Fibroblast of skin of scalp (primary cell): ENCODE data around the gene NR0B2.
"Not testable (repeated sequence)": the region's sequence is repeated elsewhere in the genome, so short reads cannot be mapped to it uniquely, and the experiment has no call there.

Source experiments
- DNase-seq: peaks from one replicate; pipeline ENCODE4 v3.0.0-alpha.2; 2013

The NR0B2 gene

DNA sequence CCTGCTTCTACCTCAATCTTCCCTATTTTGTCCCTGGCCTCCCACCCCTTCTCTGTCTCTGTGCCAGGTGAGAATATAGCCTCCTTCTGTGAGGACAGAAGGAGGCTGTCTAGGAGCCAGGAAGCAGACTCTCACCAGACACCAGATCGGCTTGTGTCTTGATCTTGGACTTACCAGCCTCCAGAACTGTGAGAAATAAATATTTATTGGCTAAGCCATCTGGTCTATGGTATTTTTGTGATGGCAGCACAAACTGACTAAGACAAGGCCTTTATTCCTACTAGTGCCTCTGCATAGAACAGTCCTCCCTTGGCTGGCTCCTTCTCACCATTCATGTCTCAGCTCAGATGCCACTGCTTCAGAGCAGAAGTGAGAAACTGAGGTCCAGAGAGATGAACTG, 25.5 kb downstream of the NR0B2 start:
- DNase-seq = no peak

DNA sequence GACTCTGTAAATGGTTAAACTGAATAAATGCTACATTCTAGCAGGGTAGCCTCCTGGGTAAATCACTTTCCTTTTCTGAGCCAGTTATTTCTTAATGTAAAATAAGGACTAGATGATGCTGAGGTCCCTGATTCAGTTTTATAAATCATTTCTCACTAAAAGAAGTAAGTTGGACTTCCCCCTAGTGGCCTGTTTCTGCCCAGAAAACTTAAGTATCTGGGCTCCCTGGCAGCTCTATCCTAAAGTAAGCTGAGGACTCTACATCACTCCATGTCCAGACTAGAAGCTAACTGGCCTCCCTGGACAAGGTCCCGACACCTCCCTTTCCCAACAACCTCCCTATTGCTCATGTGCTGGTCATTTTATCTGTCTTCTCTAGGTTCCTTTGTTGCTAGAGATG, 26.6 kb downstream of the NR0B2 start:
- peak; percentile 26 for DNase-seq

DNA sequence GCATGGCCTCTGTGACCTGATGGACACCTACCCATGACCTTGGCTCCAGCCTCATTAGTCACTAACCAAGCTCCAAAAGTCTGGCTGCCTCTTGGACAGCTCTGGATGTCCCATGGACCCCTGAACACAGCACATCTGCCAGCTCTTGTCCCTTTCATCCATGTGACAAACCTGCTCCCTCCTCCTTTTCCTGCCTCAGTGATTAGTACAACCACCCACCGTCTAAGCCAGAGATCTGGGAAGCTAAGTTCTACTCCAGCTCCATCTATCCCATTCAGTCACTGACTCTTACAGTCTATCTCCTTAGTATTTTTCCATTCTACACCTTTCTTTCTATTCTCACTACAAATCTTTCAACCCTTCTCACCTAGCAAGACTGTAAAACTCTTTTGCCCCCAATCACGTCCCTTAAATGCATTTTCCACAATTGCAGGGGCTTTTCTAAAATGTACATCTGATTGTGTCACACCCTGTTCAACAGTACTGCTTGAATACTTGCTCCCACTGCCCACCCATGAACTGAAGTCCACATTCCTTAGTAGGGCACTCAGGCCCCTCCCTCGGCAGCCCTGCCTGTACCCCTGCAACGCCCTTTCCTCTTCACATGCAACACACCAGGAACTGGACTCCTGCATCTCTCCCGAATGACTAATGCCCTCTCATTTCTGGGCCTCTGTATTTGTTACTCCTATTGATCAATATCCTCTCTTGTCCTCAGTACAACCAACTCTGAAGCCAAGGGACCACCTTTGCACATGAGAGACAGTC, 30.9 kb downstream of the NR0B2 start:
- no peak for DNase-seq

DNA sequence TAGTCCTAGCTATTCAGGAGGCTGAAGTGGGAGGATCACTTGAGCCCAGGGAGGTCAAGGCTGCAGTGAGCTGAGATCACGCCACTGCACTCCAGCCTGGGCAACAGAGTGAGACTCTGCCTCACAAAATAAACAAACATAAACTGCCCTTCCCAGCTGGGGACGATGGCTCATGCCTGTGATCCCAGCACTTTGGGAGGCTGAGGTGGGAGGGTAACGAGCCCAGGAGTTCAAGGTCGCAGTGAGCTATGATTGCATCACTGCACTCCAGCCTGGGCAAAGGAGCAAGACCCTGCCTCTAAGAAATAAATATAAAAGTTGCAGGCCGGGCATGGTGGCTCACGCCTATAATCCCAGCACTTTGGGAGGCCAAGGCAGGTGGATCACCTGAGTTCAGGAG, 32.2 kb downstream of the NR0B2 start:
- DNase-seq = not testable (repeated sequence)

DNA sequence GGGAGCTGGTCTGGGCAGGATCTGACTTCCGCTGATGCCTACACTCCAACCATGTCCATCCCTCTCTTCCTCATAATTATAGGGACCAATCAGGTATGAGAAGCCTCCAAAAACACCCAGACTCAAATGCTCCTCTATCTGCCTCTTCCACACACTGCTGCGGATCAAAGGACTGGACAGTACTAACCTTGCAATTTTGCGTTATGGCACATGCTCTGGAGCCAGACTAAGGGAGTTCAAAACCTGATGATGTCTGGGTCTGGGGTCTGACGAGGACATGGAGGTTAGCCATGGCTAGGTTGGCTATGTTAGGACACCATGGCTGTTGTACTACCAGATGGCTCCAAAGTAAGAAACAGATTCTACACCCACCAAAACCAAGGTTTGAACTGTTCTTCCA, 34.0 kb downstream of the NR0B2 start:
- DNase-seq = no peak

DNA sequence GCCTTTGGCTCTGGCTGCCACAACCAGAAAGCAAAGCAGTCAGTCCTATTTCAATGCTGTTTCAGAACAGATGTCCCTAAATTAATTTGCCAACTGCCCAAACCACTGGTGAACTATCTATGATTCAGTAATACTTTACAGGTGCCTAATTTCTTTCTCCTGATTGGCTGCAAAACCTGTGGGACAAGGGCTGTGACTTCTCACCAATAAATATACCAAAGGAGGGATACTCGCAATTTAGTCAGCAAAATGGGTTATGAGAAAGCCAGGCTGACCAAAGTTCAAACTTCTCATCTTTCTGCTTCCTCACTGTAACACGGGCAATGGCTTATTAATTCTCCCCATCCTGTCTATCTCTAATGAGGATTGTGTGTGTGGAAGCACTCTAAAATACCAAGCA, 36.4 kb downstream of the NR0B2 start:
- no peak for DNase-seq

DNA sequence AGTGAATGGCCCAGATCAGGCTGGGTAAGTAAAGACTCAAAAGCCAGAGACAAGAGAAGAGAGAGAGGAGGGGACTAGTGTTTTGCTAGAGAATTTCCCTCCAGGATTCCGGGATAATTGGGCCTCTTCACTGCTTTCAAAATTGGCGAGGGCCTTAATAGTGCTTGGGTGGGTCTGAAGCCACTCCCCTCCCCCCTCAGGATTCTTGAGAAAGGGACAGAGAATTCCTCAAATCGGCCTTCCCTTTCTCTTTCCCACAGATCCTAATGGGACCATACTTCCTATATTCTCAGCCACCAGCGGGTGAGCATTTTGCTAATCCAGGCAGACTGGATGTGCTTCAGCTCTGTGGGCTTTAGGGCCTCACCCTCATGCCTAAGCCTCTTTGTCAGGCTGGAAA, 38.9 kb downstream of the NR0B2 start:
- no peak for DNase-seq

DNA sequence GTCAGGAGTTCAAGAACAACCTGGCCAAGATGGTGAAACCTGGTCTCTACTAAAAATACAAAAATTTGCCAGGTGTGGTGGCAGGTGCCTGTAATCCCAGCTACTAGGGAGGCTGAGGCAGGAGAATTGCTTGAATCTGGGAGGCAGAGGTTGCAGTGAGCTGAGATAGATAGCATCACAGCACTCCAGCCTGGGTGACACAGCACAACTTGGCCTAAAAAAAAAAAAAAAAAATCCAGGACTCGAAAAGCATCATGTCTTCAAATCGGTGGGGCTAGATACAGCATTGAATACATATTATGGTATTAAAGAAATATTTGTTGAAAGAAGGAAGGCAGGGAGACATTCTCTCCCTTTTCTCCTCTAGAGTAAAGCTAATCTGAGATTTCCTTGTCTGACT, 40.7 kb downstream of the NR0B2 start:
- not testable (repeated sequence) for DNase-seq

DNA sequence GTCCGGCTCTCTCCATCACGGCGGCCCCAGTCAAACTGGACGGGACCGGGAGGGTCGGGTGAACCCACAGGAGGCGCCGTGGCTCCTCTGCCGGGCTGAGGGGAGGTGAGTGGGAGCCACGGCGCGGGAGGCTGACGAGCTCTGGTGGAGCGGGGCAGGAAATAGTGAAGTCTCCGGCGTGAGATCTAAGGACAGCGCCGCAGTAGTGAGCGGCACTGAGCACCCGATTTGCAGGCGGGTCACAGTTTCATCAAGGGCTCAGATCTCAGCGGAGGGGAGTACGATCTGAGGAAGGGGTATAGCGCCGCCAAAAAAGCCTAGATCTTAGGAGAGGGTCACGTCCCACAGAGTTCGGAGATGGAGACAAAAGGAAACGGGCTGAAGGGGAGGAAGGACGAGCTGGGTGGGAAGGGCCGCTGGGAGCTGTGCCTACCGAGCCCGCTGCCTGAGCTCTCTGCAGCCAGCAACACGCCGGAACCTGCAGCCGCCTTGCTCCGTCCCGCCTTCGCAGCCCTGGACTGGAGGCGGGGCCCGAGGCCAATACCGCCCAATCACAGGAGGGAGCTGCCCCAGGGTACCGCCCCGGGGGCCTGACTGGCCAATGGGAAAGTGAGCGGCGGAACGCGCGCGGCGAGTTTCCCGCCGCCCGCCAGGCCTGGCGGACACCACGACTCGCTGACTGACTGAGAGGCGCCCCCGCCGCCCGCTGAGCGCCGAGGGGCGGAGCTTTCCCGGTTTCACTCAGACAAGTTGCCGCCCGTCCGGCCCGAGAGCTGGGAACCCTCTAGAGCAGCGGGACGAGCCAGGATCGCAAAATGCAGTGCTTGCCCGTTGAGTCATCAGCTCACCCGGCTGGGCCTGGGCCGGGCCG, 48.9 kb downstream of the NR0B2 start:
- peak; percentile 99 for DNase-seq

DNA sequence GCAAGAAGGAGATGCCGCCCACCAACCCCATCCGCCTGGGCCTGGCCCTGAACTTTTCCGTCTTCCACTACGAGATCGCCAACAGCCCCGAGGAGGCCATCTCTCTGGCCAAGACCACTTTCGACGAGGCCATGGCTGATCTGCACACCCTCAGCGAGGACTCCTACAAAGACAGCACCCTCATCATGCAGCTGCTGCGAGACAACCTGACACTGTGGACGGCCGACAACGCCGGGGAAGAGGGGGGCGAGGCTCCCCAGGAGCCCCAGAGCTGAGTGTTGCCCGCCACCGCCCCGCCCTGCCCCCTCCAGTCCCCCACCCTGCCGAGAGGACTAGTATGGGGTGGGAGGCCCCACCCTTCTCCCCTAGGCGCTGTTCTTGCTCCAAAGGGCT, 50.1 kb downstream of the NR0B2 start:
- DNase-seq = no peak

DNA sequence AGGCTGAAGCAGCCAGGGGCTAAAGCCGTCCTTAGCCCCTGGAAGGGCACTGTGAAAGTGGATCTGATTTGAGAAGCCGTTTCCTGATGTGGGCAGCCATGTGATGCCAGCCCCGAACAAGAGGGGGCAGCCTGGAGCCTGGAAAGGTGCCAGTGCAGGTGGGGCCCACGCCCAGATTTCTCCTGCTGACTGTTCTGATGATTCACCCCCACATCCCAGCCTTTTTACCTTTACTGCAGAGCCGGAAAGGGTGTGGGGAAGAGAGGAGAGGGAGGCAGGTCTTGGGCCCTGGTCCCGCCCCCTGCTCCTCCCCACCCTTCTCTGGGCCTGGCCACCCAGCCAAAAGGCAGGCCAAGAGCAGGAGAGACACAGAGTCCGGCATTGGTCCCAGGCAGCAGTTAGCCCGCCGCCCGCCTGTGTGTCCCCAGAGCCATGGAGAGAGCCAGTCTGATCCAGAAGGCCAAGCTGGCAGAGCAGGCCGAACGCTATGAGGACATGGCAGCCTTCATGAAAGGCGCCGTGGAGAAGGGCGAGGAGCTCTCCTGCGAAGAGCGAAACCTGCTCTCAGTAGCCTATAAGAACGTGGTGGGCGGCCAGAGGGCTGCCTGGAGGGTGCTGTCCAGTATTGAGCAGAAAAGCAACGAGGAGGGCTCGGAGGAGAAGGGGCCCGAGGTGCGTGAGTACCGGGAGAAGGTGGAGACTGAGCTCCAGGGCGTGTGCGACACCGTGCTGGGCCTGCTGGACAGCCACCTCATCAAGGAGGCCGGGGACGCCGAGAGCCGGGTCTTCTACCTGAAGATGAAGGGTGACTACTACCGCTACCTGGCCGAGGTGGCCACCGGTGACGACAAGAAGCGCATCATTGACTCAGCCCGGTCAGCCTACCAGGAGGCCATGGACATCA, 50.7 kb downstream of the NR0B2 start, which contains the start of gene SFN:
Gene SFN, plus strand, starts transcription at position 369 of the 904 bp plus-strand sequence. Its CDS starts 64 bp downstream, at position 433.
- DNase-seq = peak; percentile 3

DNA sequence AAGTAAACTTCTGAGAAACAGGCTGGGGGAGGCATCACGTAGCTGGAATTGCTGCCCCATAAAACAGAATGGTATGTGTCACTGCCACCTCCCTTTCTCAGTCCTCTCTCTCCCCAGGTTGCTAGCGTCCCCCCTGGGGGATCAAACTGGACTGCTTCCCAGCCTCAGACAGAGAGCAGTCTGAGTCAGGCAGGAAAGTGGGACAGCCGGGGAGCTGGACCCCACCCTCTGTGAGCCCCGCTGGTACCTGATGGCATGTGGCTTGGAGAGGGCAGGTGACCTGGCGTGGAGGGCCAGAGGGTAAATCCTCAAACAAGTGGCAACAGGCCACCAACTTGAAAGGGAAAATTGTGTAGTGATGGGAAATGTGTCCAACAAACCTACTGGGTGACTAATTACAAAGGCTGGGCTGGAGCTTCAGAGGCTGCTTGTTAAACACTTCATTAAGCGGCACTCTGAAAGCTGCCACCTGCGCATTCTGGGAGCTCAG, 51.8 kb downstream of the NR0B2 start:
- DNase-seq = peak; percentile 38
